Liver (tissue), 9 donors: ENCODE results near the gene CPS1. TPM values are rescaled to one million over a fixed set of nuclear protein-coding genes. Genes with fewer than 3 reads are reported as not detected.
A peak's percentile ranks its signal among the peaks of the same experiment; 100 is the strongest.

Experiments
- DNase-seq: peaks from one replicate; pipeline ENCODE4 v3.0.0-alpha.2; 2017; ENCODE audit warnings: low spot score
- H3K27ac ChIP-seq, 2 donors: one replicate each; pipeline ENCODE4 v1.7.0; 2013; ENCODE audit warnings: inconsistent platforms in 2 of 2, low read length in 2 of 2, control low read depth in 1 of 2, low read depth in 1 of 2, mild to moderate bottlenecking in 1 of 2
- H3K27me3 ChIP-seq, 4 donors: one replicate each; pipeline versions ENCODE4 v1.6.1 to v1.7.0; 2013; ENCODE audit warnings: low read length in 3 of 4, inconsistent platforms in 1 of 4, mild to moderate bottlenecking in 1 of 4, moderate library complexity in 1 of 4; ENCODE audit not compliant: control insufficient read depth in 4 of 4, insufficient read depth in 4 of 4
- H3K36me3 ChIP-seq, 4 donors: one replicate each; pipeline versions ENCODE4 v1.6.1 to v1.7.0; 2013; ENCODE audit warnings: low read length in 3 of 4, mild to moderate bottlenecking in 3 of 4, low read depth in 1 of 4, moderate library complexity in 1 of 4; ENCODE audit not compliant: control insufficient read depth in 4 of 4, insufficient read depth in 3 of 4
- H3K4me1 ChIP-seq, 4 donors: one replicate each; pipeline versions ENCODE4 v1.6.1 to v1.7.0; 2013; ENCODE audit warnings: low read length in 3 of 4, mild to moderate bottlenecking in 3 of 4, moderate library complexity in 1 of 4; ENCODE audit not compliant: control insufficient read depth in 4 of 4, insufficient read depth in 4 of 4
- H3K4me3 ChIP-seq, 3 donors: one replicate each; pipeline versions ENCODE4 v1.6.1 to v1.7.0; 2013; ENCODE audit warnings: low read length in 3 of 3, control low read depth in 1 of 3, low read depth in 1 of 3, mild to moderate bottlenecking in 1 of 3
- H3K9ac ChIP-seq, 2 donors: one replicate each; pipeline ENCODE4 v1.7.0; 2013; ENCODE audit warnings: low read length in 2 of 2, mild to moderate bottlenecking in 2 of 2, moderate library complexity in 2 of 2, control low read depth in 1 of 2, low read depth in 1 of 2
- H3K9me3 ChIP-seq, 4 donors: one replicate each; pipeline versions ENCODE4 v1.6.1 to v1.7.0; 2013; ENCODE audit warnings: low read length in 3 of 4; ENCODE audit not compliant: control insufficient read depth in 4 of 4
- ATF3 ChIP-seq: IDR thresholded peaks from 2 replicates; pipeline ENCODE4 v1.6.1; 2016; ENCODE audit warnings: antibody characterized with exemption
- EGR1 ChIP-seq, 2 donors: IDR thresholded peaks; 2 replicates each; pipeline ENCODE4 v1.6.1; 2016 to 2018; ENCODE audit warnings: antibody characterized with exemption in 2 of 2, low read depth in 2 of 2
- FOXA1 ChIP-seq: IDR thresholded peaks from 2 replicates; pipeline ENCODE4 v1.6.1; 2016; ENCODE audit warnings: antibody characterized with exemption
- FOXA2 ChIP-seq: IDR thresholded peaks from 2 replicates; pipeline ENCODE4 v1.6.1; 2016; ENCODE audit warnings: antibody characterized with exemption
- GABPA ChIP-seq, 2 donors: IDR thresholded peaks in 1 of 2; conservative IDR thresholded peaks in 1 of 2; 2 replicates each; pipeline ENCODE4 v1.6.1; 2016; ENCODE audit warnings: antibody characterized with exemption in 2 of 2, mild to moderate bottlenecking in 1 of 2, moderate library complexity in 1 of 2
- HNF4A ChIP-seq, 2 donors: conservative IDR thresholded peaks; 2 replicates each; pipeline ENCODE4 v1.6.1; 2016; ENCODE audit warnings: antibody characterized with exemption in 2 of 2, mild to moderate bottlenecking in 2 of 2
- HNF4G ChIP-seq: IDR thresholded peaks from 2 replicates; pipeline ENCODE4 v1.6.1; 2016; ENCODE audit warnings: antibody characterized with exemption
- JUND ChIP-seq, 2 donors: IDR thresholded peaks; 2 replicates each; pipeline ENCODE4 v1.6.1; 2016; ENCODE audit warnings: antibody characterized with exemption in 2 of 2
- MAX ChIP-seq: IDR thresholded peaks from 2 replicates; pipeline ENCODE4 v1.6.1; 2016; ENCODE audit warnings: antibody characterized with exemption
- NR2F2 ChIP-seq: IDR thresholded peaks from 2 replicates; pipeline ENCODE4 v1.6.1; 2016; ENCODE audit warnings: antibody characterized with exemption
- RAD21 ChIP-seq, 2 donors: IDR thresholded peaks; 2 replicates each; pipeline ENCODE4 v1.6.1; 2016; ENCODE audit warnings: antibody characterized with exemption in 2 of 2, mild to moderate bottlenecking in 2 of 2
- RXRA ChIP-seq, 2 donors: IDR thresholded peaks; 2 replicates each; pipeline ENCODE4 v1.6.1; 2017 to 2018; ENCODE audit warnings: antibody characterized with exemption in 2 of 2, mild to moderate bottlenecking in 1 of 2
- SP1 ChIP-seq: IDR thresholded peaks from 2 replicates; pipeline ENCODE4 v1.6.1; 2018; ENCODE audit warnings: antibody characterized with exemption, mild to moderate bottlenecking
- TAF1 ChIP-seq: conservative IDR thresholded peaks from 2 replicates; pipeline ENCODE4 v1.6.1; 2016; ENCODE audit warnings: antibody characterized with exemption, mild to moderate bottlenecking
- YY1 ChIP-seq: IDR thresholded peaks from 2 replicates; pipeline ENCODE4 v1.6.1; 2016; ENCODE audit warnings: antibody characterized with exemption, mild to moderate bottlenecking
- ZBTB33 ChIP-seq: IDR thresholded peaks from 2 replicates; pipeline ENCODE4 v1.6.1; 2016; ENCODE audit warnings: antibody characterized with exemption
- WGBS: extraction: QIAGEN DNeasy Blood & Tissue Kit; methylation state at CpG from one replicate; pipeline ENCODE4 v1.1.7; 2013; 5-methylcytosine and 5-hydroxymethylcytosine counted together
- polyA plus RNA-seq, 2 donors: library from polyadenylated mRNA; stranded (reverse) in 1 of 2; unstranded in 1 of 2; fragments of 200-250 nt in 1 of 2; fragments of >200 nt in 1 of 2; fragmentation: Nextera tagmentation in 1 of 2; extraction: Ambion mirVana in 1 of 2; gene quantifications; one replicate each; pipeline versions ENCODE4 v1.2.1 to v1.2.3, GENCODE V29; 2013 to 2015
- total RNA-seq, 2 donors: library from RNA; depleted of rRNA; stranded (reverse); fragments of >200 nt; gene quantifications; one replicate each; pipeline ENCODE4 v1.2.3, GENCODE V29; 2014
- TF ChIP-seq, protein P1 (sequence below): IDR thresholded peaks from 2 replicates; pipeline ENCODE4 v1.6.1; 2016; ENCODE audit warnings: antibody characterized with exemption, mild to moderate bottlenecking
- donor health status: healthy.
- donor health status: healthy.
- donor health status: healthy.
- donor health status: healthy.
- donor health status: healthy.

Gene CPS1
- total and polyA plus RNA-seq, 4 donors: 469 to 930 (median 575) TPM

- no peak overlapping the region for H3K9ac ChIP-seq
- TF ChIP-seq JUND (IDR thresholded peaks at IDR 0.05) (no peak), RXRA (IDR thresholded peaks at IDR 0.05) (no peak), FOXA2 (no peak), NR2F2 (no peak), GABPA (IDR thresholded peaks at IDR 0.05 in 1 of 2, conservative IDR thresholded peaks at IDR 0.05 in 1 of 2) (no peak), FOXA1 (no peak), RAD21 (IDR thresholded peaks at IDR 0.05) (no peak)
- no peaks in the 10 kb centered on the region for H3K9me3 ChIP-seq
- H3K4me3 ChIP-seq: no peak overlapping the region
- DNase-seq: no peak
- H3K27me3 ChIP-seq: no peaks in the 10 kb centered on the region
- WGBS: 91% methylated on average over 2 of the region's 2 CpGs
- H3K27ac ChIP-seq: no peak overlapping the region
- peaks cover 0 to 25% (median under 1%) of the 10 kb centered on the region in 4 donors for H3K4me1 ChIP-seq
- H3K36me3 ChIP-seq: peaks cover 10 to 87% (median 61%) of the 10 kb centered on the region in 4 donors
These were observed 55.1 kb downstream of the CPS1 start for GRCh38 chr2:210611466-210611865.

DNA sequence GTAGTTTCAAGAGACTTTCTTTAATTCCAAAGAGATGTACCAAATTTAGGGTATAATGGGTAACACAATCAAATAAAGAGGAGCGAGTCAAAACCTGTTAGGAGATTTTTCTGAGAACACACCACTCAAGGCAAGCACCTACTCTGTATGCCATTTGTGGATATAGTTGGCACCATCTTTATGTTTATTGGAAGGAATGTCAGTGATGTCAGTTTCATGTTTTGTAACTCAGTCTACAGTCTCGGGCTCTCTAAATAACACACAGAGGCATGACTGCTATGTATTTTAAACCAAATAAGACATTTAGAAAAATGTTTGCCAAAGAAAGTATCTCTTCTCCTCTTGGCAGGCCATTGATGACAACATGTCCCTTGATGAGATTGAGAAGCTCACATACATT lies 59.7 kb downstream of the CPS1 start:
- WGBS: 63% methylated on average over 2 of the region's 2 CpGs

GRCh38 chr2:210617318-210617717 lies 60.9 kb downstream of the CPS1 start:
- 32% methylated on average over 1 of the region's 1 CpG for WGBS
- H3K27ac ChIP-seq: no peak overlapping the region
- H3K9me3 ChIP-seq: no peaks in the 10 kb centered on the region
- H3K36me3 ChIP-seq: peaks cover 2 to 53% (median 34%) of the 10 kb centered on the region in 4 donors
- H3K4me3 ChIP-seq: no peak overlapping the region
- no peak overlapping the region for H3K9ac ChIP-seq
- H3K4me1 ChIP-seq: peaks cover 0 to 28% (median 5%) of the 10 kb centered on the region in 4 donors
- DNase-seq: no peak
- H3K27me3 ChIP-seq: no peaks in the 10 kb centered on the region
- TF ChIP-seq HNF4G (no peak), ZBTB33 (no peak), JUND (IDR thresholded peaks at IDR 0.05) (no peak), MAX (no peak), YY1 (no peak), TAF1 (no peak), HNF4A (conservative IDR thresholded peaks at IDR 0.05) (no peak), SP1 (no peak), ATF3 (no peak), NR2F2 (no peak), EGR1 (IDR thresholded peaks at IDR 0.05; ENCODE audit: low read depth in 2 of 2) (no peak), FOXA1 (no peak), GABPA (IDR thresholded peaks at IDR 0.05 in 1 of 2, conservative IDR thresholded peaks at IDR 0.05 in 1 of 2) (no peak)
- TF ChIP-seq, protein P1, sequence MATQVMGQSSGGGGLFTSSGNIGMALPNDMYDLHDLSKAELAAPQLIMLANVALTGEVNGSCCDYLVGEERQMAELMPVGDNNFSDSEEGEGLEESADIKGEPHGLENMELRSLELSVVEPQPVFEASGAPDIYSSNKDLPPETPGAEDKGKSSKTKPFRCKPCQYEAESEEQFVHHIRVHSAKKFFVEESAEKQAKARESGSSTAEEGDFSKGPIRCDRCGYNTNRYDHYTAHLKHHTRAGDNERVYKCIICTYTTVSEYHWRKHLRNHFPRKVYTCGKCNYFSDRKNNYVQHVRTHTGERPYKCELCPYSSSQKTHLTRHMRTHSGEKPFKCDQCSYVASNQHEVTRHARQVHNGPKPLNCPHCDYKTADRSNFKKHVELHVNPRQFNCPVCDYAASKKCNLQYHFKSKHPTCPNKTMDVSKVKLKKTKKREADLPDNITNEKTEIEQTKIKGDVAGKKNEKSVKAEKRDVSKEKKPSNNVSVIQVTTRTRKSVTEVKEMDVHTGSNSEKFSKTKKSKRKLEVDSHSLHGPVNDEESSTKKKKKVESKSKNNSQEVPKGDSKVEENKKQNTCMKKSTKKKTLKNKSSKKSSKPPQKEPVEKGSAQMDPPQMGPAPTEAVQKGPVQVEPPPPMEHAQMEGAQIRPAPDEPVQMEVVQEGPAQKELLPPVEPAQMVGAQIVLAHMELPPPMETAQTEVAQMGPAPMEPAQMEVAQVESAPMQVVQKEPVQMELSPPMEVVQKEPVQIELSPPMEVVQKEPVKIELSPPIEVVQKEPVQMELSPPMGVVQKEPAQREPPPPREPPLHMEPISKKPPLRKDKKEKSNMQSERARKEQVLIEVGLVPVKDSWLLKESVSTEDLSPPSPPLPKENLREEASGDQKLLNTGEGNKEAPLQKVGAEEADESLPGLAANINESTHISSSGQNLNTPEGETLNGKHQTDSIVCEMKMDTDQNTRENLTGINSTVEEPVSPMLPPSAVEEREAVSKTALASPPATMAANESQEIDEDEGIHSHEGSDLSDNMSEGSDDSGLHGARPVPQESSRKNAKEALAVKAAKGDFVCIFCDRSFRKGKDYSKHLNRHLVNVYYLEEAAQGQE: no peak

More for the DNA sequence above, 59.7 kb downstream of the CPS1 start:
- no peak overlapping the region for H3K9ac ChIP-seq
- H3K4me1 ChIP-seq: peaks cover 0 to 28% (median 5%) of the 10 kb centered on the region in 4 donors
- no peak for DNase-seq
- H3K9me3 ChIP-seq: no peaks in the 10 kb centered on the region
- peaks cover 4 to 56% (median 37%) of the 10 kb centered on the region in 4 donors for H3K36me3 ChIP-seq
- peak; percentile 19 for TF ChIP-seq ZBTB33
- no peak for TF ChIP-seq RXRA (IDR thresholded peaks at IDR 0.05)
- H3K27me3 ChIP-seq: no peaks in the 10 kb centered on the region
- H3K27ac ChIP-seq: no peak overlapping the region
- H3K4me3 ChIP-seq: no peak overlapping the region
